GM10847 (cell line): ENCODE data around the gene MAP1S.

Experiments
- POLR2A ChIP-seq: IDR thresholded peaks from 2 replicates; pipeline ENCODE4 v1.6.1; 2011; ENCODE audit not compliant: insufficient read length; ENCODE audit errors: extremely low read depth

Gene MAP1S

DNA sequence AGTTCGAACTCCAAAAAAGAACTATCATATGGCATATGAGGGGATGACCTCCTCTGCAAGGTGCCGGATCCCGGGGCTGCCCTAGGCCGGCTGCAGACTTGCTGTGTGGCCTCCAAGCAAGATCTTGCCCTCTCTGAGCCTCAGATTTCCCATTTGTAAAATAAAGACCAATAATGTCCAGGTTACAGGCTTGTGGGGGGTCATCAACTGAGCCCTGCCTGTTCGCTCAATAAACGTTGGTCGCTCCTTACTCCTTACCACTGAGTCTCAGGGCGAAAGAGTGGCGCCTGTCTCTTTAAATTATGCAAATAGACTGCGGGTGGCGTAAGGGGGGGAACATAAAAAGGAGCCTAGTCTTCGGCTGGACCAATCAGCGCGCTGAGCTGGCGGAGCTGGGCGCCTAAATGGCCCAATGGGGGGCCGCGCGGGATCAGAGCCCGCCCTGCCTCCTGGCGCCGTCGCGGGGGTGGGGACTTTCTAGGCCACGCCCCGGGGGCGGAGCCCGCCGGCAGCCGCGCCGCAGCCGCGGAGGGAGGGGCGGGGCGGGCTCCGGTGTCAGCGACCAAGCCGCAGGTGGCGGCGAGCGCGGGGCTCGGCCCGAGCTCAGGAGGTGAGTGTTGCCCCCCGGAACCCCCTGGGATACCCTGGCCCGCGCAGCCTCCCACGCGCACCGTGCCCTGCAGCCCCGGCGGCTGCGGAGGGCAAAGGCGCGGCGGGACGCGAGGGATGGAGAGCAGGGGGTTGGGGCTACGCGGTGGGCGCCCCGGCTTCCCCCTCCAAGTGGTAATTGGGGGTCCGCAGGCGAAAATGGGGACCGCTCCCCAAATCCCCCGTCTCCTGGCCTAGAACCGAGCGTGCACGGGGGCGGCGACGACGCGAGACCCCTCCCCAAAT is 28.2 kb downstream of the MAP1S start:
- no peak for TF ChIP-seq POLR2A

DNA sequence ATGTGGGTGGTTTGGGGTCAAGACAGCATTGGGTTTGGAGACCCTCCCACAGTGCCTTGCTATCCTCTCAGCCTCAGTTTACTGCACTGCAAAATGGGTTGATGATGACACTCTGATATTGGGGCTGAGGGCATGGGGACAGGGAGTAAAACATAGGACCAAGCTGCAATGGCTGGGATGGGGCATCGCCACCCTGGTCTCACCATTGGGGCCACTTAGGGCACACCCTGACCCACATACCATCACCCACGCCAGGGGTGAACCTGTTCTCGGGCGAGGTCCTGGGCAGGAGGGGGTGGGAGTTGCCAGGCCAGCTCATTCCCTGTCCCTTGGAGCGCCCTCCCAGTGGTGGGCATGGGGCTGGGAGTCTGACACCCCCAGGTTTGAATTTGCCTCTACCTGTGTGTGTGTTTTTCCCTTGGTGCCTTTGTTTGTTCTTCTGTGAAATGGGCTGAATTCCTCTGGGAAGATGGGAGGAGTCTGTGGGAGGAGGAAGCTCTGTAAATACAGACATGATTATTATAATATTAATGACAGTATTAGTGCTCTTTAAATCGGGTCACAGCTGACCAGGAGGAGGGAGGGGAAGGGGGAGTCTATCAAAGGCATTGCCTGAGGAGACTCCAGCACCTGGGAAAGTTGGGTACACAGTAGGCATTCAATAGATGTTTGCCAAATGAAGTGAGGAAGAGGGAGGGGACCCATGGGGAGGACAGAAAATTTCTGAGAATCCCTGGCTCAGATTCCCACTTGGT is 29.8 kb downstream of the MAP1S start:
- no peak for TF ChIP-seq POLR2A

DNA sequence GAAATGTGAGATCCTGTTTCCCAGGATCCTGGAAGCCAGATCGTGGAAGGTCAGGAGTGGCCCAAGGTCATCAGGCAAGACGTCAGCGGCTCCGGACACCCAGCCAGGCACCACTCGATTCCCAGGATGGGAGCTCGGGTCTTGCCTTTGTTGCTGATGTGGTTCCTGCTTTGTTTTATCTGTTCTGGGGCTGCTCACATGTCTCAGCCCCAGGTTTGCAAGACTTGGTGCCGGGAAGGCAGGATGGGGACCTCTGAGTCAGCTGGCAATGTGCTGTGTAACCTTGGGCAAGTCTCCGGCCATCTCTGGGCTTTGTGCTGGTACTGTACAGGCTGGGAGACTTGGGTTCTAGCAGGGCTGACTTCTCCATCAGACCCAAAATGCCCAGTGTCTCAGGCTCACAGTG is 30.6 kb downstream of the MAP1S start:
- no peak for TF ChIP-seq POLR2A

DNA sequence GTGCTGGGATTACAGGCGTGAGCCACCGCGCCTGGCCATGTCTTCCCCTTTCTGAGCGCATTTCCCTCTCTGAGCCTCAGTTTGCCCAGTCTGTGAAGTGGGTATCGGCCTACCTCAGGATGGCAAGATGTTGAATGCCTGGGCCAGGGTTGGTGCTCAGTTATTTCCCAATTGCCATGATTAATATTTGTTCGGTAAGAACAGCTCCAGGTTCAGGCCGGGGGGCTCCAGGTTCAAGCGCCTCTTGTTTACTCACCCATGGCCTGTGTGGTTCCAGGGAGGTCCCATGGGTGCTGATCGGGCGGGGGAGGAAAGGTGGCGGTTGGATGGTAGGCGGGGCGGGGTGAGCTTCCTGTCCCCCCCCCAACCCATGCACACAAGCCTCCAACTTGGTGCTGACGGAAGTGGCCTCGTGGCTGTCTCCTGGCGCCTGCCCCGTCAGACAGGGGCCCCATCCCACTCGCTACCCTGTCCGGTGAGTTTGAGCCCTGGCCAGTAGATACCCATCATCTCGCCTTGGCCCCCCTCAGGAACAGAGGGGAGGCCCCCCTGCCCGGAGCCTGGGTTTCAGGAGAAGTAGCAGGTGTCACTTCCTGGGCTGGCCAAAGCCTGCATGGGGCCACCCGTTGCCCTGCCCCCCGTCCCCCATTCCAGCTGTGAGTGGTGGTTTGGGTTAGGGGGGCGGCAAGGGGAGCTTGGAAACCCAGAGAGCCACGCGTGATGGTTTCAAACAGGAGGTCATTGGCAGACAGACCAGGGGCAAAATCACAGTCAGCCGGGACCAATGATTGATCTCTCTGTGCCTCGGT is 32.0 kb downstream of the MAP1S start, which contains the start of gene FCHO1:
TSS of gene FCHO1 (plus strand) at position 375 of the 809 bp plus-strand sequence. CDS start 3,688 bp downstream, outside the sequence.
- peak; percentile 31 for TF ChIP-seq POLR2A

DNA sequence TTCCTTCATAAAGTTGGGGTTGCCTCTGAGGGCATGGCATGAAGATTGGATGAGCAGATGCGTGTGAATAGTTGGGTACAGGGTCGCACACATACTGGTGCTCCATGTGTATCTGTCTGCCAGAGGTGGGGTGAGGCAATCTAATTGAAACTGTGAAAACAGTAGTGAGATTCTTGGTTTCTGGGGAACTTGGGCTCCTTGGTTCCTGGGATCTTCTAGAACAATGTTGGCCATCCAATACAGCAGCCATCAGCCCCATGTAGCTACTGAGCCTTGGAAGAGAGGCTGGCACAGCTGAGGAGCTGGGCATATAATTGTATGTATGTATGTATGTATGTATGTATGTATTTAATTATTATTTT is 32.6 kb downstream of the MAP1S start:
- TF ChIP-seq POLR2A = no peak

DNA sequence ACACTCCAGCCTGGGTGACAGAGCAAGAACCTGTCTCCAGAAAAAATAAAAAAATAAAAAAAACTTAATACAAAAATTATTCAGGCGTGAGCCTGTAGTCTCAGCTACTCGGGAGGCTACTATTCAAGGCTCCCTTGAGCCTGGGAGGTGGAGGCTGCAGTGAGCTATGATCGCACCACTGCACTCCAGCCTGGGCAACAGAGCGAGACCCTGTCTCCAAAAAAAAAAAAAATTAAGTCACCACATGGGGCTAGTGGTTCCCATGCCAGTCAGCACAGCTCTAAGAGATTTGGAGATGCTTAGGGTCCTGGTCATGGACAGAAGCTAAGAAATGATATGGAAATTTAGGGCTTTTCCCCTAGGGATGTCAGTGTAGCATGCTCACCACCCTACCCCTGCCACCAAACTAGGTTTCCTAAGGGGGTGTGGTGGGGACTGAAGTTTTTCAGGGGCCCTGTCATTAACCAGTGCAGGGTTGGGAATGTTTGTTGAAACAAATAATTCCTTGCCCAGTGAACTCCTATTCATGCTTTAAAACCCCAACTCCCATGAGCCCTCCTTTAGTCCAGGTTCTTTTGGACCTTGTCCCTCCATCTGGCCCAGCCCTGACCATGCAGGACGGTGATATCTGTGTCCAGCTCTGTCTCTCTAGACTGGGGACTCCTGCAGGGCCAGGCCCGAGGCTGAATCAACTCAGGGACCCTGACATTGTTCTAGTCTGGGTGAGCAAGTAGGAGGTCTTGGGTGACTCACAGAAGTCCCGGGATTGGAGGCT is 33.8 kb downstream of the MAP1S start:
- no peak for TF ChIP-seq POLR2A

DNA sequence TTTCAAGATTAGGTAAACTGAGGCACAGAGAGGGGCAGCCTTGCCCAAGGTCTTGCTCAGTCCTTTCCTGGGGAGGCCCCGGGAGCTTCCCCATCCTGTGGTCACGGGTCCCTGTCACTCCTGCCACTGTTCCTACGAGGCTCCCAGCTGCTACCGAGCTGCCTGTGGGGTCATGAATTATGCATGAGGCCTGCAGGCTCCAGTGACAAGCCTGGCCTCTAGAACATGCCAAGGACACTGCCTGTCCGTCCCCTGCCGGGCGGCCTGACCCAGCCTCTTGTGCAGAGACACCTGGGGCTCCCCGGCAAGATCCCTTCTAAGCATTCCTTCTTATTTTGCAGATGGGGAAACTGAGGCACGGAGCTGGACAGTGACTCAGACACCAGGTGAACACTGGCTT is 34.7 kb downstream of the MAP1S start:
- no peak for TF ChIP-seq POLR2A

DNA sequence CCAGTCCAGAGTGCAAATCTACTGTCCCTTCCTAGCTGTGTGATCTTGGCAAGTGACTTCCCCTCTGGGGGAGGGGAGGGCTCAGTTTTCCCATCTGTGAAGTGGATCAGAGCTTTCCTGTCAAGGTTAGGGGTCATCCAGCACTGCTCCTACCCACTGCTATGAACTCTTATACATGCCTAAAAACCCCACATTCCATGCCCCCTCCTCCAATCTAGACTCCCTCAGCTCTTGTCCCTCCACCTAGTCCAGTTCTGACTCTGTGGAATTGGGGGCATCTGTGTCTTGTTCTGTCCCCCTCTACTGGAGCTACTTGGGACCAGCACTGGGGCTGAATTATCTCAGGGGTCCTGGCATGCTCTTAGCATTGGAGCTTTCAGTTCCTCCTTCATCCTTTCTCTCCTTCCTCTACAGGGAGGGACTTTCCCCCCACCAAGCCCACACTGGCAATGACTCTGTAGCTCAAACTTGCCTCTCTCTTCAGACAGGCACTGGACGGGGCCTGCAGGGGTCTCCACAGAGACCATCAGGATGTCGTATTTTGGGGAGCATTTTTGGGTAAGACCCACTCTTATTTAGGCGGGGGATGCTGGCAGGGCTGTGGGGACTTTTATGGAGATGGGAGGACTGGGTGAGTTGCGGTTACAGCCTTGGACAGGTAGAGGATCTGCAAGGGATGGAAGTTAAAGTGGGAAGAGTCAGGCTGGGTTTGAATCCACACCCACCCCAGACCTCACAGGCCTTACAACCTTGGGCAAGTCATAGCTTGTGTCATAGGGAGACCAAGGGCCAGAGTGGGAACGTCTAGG is 35.6 kb downstream of the MAP1S start:
- no peak for TF ChIP-seq POLR2A

DNA sequence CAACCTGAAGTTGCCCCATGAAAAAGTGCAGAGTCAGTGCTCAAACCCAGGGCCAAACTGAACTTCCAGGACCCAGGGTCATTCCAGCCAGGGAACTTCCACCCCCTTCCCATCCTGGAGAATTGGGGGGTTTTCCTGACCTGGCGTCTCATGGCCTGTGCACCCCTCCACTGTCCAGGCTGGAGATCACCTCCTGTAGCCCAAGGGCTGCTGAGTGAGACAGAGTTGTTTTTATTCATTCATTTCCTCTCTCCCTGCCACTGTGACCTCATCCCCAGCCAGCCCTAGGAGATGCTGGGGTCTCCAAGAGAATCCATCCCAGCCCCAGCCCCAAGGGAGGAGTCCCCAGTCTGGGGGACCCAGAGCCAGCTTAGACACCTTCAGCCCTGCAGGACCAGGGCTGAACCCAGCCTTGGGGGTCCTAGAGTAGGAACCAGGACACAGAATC is 36.2 kb downstream of the MAP1S start:
- TF ChIP-seq POLR2A = no peak

DNA sequence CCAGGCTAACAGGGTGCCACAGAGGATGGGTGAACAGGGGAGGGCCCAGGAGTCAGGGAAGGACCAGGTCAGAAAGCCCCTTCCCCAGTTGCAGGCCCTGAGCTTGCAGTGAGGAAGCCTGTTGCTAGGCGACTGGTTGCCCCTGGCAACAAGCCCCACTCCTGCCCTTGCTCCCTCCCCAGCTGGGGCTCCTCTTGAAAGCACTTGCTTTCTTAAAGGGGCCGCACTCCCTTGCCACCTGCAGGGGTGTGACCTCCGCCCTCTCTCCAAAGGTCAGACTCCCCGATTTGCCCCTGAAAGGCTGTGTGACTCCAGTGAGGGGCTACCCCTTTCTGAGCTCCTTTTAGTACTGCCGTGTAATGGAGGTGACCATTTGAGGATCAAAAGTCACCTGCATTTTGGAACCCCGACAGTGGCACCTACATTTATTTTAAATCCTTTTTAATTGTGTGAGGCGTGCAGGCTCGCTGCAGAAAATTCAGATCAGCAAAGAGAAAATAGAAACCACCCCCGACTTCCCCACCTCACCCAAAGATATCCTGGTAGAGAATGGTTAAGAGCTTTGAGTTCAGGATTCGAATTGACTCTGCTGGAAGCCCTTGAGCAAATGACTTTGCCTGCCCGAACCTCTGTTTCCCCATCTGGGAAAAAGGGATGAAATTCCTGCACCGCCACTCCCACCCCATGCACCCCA is 36.8 kb downstream of the MAP1S start:
- TF ChIP-seq POLR2A = no peak

DNA sequence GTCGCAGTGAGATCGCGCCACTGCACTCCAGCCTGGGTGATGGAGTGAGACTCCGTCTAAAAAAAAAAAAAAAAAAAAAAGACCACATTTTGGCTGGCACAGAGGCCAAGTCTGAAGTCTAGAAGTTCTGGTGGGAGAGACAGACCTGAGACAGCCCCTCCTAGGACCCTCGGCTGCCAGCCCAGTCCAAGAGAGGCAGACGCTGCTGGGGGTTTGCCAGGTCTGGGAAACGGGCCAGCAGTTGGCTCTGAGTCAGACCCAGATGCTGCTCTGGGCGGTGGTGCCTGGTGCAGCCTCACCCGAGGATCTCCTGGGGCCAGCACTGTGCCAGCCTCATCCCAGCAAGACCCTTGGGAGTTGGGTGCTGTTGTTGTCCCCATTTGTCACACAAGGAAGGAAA is 37.8 kb downstream of the MAP1S start:
- TF ChIP-seq POLR2A = no peak

DNA sequence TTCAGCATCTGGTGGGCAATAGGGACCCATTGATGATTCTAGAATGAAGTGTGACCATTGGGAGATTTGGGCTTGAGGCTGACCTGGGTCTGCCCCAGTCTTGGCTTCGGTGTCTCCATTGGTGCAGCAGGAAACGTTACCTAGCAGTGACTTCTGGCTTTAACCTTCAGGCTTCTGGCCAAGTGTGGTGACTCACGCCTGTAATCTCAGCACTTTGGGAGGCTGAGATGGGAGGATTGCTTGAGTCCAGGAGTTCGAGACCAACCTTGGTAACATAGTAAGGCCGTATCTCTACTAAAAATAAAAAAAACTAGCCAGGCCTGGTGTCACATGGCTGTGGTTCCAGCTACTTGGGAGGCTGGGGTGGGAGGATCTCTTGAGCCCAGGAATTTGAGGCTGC is 39.2 kb downstream of the MAP1S start:
- TF ChIP-seq POLR2A = no peak

DNA sequence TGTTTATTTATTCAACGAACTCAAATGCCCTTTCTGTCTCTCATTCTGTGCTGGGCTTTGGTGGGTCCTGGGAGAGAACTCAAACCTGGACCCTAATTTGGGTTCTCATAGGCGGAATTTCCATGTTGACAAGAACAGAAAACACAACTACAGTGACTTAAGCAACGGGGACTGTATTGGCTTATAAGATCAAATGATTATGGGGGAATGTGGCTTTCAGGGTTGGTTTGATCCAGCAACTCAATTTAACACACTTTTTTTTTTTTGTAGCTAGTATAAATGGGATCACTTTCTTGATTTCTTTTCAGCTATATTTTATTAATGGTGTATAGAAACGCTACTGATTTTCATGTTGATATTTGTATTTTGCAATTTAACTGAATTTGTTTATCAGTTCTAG is 41.9 kb downstream of the MAP1S start:
- no peak for TF ChIP-seq POLR2A
